GM23338 (cell line): ENCODE data around the gene PGM1. TPM values are rescaled to one million over a fixed set of nuclear protein-coding genes. Genes with fewer than 3 reads are reported as not detected.

Experiments
- ATAC-seq: fragments of 200-7000 bp; cut with Tn5 transposase; 3 replicates; pipeline ENCODE4 v1.9.1; 2020
- DNase-seq: peaks from one replicate; pipeline ENCODE4 v3.0.0-alpha.2; 2015; ENCODE audit warnings: low spot score
- H2AFZ ChIP-seq: fragments of 200-600 bp; sonication (generic); 2 replicates; pipeline ENCODE4 v1.8.0; 2016; ENCODE audit warnings: antibody characterized with exemption, mild to moderate bottlenecking, moderate library complexity
- H3F3A ChIP-seq: fragments of 200-600 bp; sonication (generic); replicated peaks from 2 replicates; pipeline ENCODE4 v1.8.0; 2017; ENCODE audit warnings: antibody characterized with exemption, mixed run types, low read depth
- H3K27ac ChIP-seq: fragments of 200-600 bp; sonication (generic); 2 replicates; pipeline ENCODE4 v1.6.1; 2016; ENCODE audit warnings: low read depth
- H3K27me3 ChIP-seq: fragments of 200-600 bp; sonication (generic); 2 replicates; pipeline ENCODE4 v1.8.0; 2016; ENCODE audit warnings: mild to moderate bottlenecking, mixed run types, moderate library complexity; ENCODE audit not compliant: insufficient read depth
- H3K36me3 ChIP-seq: fragments of 200-600 bp; sonication (generic); 2 replicates; pipeline ENCODE4 v1.8.0; 2016; ENCODE audit warnings: mild to moderate bottlenecking; ENCODE audit not compliant: insufficient read depth
- H3K4me1 ChIP-seq: fragments of 200-600 bp; sonication (generic); 2 replicates; pipeline ENCODE4 v1.8.0; 2016; ENCODE audit warnings: mild to moderate bottlenecking, moderate library complexity; ENCODE audit not compliant: insufficient read depth
- H3K4me2 ChIP-seq: fragments of 200-600 bp; sonication (generic); 2 replicates; pipeline ENCODE4 v1.7.1; 2017; ENCODE audit warnings: mixed run types
- H3K4me3 ChIP-seq: fragments of 200-600 bp; sonication (generic); 2 replicates; pipeline ENCODE4 v1.6.1; 2016; ENCODE audit warnings: mixed run types
- H3K79me2 ChIP-seq: fragments of 200-600 bp; sonication (generic); replicated peaks from 2 replicates; pipeline ENCODE4 v1.8.0; 2017; ENCODE audit warnings: mild to moderate bottlenecking; ENCODE audit not compliant: insufficient read depth
- H3K9me2 ChIP-seq: fragments of 200-600 bp; sonication (generic); 2 replicates; pipeline ENCODE4 v1.8.0; 2017; ENCODE audit not compliant: insufficient read depth
- H4K20me1 ChIP-seq: fragments of 200-600 bp; sonication (generic); replicated peaks from 2 replicates; pipeline ENCODE4 v1.8.0; 2017; ENCODE audit warnings: mild to moderate bottlenecking; ENCODE audit not compliant: insufficient read depth
- H3K27ac Mint-ChIP-seq: 2 replicates; pipeline ENCODE4 v1.8.0; 2020; ENCODE audit warnings: inconsistent platforms, mild to moderate bottlenecking, moderate library complexity, mixed read lengths
- H3K27me3 Mint-ChIP-seq: 3 replicates; pipeline ENCODE4 v1.8.0; 2022; ENCODE audit warnings: low read depth, mild to moderate bottlenecking, moderate library complexity, mixed read lengths, inconsistent platforms; ENCODE audit not compliant: insufficient read depth, poor library complexity
- H3K36me3 Mint-ChIP-seq: 3 replicates; pipeline ENCODE4 v1.8.0; 2021; ENCODE audit warnings: low read depth, mild to moderate bottlenecking, inconsistent platforms, moderate library complexity, mixed read lengths
- H3K4me1 Mint-ChIP-seq: 3 replicates; pipeline ENCODE4 v1.8.0; 2020; ENCODE audit warnings: mild to moderate bottlenecking, inconsistent platforms, mixed read lengths
- H3K4me3 Mint-ChIP-seq: 3 replicates; pipeline ENCODE4 v1.8.0; 2021; ENCODE audit warnings: moderate library complexity, mild to moderate bottlenecking, inconsistent platforms, mixed read lengths
- H3K9me3 Mint-ChIP-seq: 3 replicates; pipeline ENCODE4 v1.8.0; 2020; ENCODE audit warnings: moderate library complexity, mild to moderate bottlenecking, inconsistent platforms, mixed read lengths
- CREB1 ChIP-seq: fragments of 250-450 bp; sonication (Bioruptor Pico); IDR thresholded peaks from 2 replicates; pipeline ENCODE4 v1.5.0; 2020; ENCODE audit warnings: low read depth, mild to moderate bottlenecking, moderate library complexity
- CTCF ChIP-seq, 2 experiments: fragments of 200-600 bp in 1 of 2; sonication (generic) in 1 of 2; conservative IDR thresholded peaks; 2 replicates each; pipeline versions ENCODE4 v1.5.1 to v1.6.1; 2016 to 2017; ENCODE audit warnings: antibody characterized with exemption in 2 of 2, low read depth in 2 of 2, mild to moderate bottlenecking in 2 of 2, moderate library complexity in 1 of 2
- ETS1 ChIP-seq: IDR thresholded peaks from 2 replicates; pipeline ENCODE4 v1.6.1; 2016; ENCODE audit warnings: antibody characterized with exemption
- EZH2 ChIP-seq: fragments of 200-600 bp; sonication (generic); IDR thresholded peaks from one replicate; pipeline ENCODE4 v1.8.0; 2017; ENCODE audit warnings: antibody characterized with exemption, mild to moderate bottlenecking, low read depth; ENCODE audit not compliant: unreplicated experiment
- EZH2phosphoT487 ChIP-seq: fragments of 200-600 bp; sonication (generic); IDR thresholded peaks from one replicate; pipeline ENCODE4 v1.8.1; 2018; ENCODE audit warnings: antibody characterized with exemption; ENCODE audit not compliant: unreplicated experiment
- JUNB ChIP-seq: IDR thresholded peaks from one replicate; pipeline ENCODE4 v1.6.1; 2016; ENCODE audit warnings: antibody characterized with exemption; ENCODE audit not compliant: unreplicated experiment
- POLR2AphosphoS5 ChIP-seq: IDR thresholded peaks from 2 replicates; pipeline ENCODE4 v1.6.1; 2016; ENCODE audit warnings: antibody characterized with exemption, low read depth
- STAT1 ChIP-seq: IDR thresholded peaks from one replicate; pipeline ENCODE4 v1.6.1; 2016; ENCODE audit warnings: antibody characterized with exemption; ENCODE audit not compliant: unreplicated experiment
- ZNF331 ChIP-seq: fragments of 250-450 bp; sonication (Bioruptor Pico); IDR thresholded peaks from 2 replicates; pipeline ENCODE4 v1.5.0; 2020; ENCODE audit warnings: low read depth, mild to moderate bottlenecking, moderate library complexity
- polyA plus RNA-seq: library from polyadenylated mRNA; unstranded; fragments of >200 nt; fragmentation: Nextera tagmentation; extraction: Ambion mirVana; gene quantifications from 2 replicates; pipeline ENCODE4 v1.2.1, GENCODE V29; 2016
- total RNA-seq: library from RNA; depleted of rRNA; stranded (reverse); fragments of >200 nt; shearing (Covaris generic); gene quantifications from 2 replicates; pipeline ENCODE4 v1.2.3, GENCODE V29; 2014
- TF ChIP-seq, protein P1 (sequence below): IDR thresholded peaks from one replicate; pipeline ENCODE4 v1.6.1; 2018; ENCODE audit warnings: antibody characterized with exemption; ENCODE audit not compliant: unreplicated experiment
- TF ChIP-seq, protein P2 (sequence below): fragments of 250-450 bp; sonication (Bioruptor Pico); IDR thresholded peaks from 2 replicates; pipeline ENCODE4 v1.5.0; 2020; ENCODE audit warnings: mild to moderate bottlenecking, moderate library complexity

The PGM1 gene
- total and polyA plus RNA-seq, 2 experiments from 2014 or later: 20.9 to 71.9 TPM

- TF ChIP-seq EZH2phosphoT487: no peak
- TF ChIP-seq, protein P1, sequence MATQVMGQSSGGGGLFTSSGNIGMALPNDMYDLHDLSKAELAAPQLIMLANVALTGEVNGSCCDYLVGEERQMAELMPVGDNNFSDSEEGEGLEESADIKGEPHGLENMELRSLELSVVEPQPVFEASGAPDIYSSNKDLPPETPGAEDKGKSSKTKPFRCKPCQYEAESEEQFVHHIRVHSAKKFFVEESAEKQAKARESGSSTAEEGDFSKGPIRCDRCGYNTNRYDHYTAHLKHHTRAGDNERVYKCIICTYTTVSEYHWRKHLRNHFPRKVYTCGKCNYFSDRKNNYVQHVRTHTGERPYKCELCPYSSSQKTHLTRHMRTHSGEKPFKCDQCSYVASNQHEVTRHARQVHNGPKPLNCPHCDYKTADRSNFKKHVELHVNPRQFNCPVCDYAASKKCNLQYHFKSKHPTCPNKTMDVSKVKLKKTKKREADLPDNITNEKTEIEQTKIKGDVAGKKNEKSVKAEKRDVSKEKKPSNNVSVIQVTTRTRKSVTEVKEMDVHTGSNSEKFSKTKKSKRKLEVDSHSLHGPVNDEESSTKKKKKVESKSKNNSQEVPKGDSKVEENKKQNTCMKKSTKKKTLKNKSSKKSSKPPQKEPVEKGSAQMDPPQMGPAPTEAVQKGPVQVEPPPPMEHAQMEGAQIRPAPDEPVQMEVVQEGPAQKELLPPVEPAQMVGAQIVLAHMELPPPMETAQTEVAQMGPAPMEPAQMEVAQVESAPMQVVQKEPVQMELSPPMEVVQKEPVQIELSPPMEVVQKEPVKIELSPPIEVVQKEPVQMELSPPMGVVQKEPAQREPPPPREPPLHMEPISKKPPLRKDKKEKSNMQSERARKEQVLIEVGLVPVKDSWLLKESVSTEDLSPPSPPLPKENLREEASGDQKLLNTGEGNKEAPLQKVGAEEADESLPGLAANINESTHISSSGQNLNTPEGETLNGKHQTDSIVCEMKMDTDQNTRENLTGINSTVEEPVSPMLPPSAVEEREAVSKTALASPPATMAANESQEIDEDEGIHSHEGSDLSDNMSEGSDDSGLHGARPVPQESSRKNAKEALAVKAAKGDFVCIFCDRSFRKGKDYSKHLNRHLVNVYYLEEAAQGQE: no peak
- no peak for TF ChIP-seq ZNF331 (CRISPR knock-in tag)
- no peak for TF ChIP-seq JUNB
- TF ChIP-seq CTCF (conservative IDR thresholded peaks at IDR 0.05; ENCODE audit: low read depth in 2 of 2): no peak
- TF ChIP-seq POLR2AphosphoS5: no peak
- TF ChIP-seq CREB1 (CRISPR knock-in tag): no peak
- TF ChIP-seq STAT1: no peak
- TF ChIP-seq, protein P2, sequence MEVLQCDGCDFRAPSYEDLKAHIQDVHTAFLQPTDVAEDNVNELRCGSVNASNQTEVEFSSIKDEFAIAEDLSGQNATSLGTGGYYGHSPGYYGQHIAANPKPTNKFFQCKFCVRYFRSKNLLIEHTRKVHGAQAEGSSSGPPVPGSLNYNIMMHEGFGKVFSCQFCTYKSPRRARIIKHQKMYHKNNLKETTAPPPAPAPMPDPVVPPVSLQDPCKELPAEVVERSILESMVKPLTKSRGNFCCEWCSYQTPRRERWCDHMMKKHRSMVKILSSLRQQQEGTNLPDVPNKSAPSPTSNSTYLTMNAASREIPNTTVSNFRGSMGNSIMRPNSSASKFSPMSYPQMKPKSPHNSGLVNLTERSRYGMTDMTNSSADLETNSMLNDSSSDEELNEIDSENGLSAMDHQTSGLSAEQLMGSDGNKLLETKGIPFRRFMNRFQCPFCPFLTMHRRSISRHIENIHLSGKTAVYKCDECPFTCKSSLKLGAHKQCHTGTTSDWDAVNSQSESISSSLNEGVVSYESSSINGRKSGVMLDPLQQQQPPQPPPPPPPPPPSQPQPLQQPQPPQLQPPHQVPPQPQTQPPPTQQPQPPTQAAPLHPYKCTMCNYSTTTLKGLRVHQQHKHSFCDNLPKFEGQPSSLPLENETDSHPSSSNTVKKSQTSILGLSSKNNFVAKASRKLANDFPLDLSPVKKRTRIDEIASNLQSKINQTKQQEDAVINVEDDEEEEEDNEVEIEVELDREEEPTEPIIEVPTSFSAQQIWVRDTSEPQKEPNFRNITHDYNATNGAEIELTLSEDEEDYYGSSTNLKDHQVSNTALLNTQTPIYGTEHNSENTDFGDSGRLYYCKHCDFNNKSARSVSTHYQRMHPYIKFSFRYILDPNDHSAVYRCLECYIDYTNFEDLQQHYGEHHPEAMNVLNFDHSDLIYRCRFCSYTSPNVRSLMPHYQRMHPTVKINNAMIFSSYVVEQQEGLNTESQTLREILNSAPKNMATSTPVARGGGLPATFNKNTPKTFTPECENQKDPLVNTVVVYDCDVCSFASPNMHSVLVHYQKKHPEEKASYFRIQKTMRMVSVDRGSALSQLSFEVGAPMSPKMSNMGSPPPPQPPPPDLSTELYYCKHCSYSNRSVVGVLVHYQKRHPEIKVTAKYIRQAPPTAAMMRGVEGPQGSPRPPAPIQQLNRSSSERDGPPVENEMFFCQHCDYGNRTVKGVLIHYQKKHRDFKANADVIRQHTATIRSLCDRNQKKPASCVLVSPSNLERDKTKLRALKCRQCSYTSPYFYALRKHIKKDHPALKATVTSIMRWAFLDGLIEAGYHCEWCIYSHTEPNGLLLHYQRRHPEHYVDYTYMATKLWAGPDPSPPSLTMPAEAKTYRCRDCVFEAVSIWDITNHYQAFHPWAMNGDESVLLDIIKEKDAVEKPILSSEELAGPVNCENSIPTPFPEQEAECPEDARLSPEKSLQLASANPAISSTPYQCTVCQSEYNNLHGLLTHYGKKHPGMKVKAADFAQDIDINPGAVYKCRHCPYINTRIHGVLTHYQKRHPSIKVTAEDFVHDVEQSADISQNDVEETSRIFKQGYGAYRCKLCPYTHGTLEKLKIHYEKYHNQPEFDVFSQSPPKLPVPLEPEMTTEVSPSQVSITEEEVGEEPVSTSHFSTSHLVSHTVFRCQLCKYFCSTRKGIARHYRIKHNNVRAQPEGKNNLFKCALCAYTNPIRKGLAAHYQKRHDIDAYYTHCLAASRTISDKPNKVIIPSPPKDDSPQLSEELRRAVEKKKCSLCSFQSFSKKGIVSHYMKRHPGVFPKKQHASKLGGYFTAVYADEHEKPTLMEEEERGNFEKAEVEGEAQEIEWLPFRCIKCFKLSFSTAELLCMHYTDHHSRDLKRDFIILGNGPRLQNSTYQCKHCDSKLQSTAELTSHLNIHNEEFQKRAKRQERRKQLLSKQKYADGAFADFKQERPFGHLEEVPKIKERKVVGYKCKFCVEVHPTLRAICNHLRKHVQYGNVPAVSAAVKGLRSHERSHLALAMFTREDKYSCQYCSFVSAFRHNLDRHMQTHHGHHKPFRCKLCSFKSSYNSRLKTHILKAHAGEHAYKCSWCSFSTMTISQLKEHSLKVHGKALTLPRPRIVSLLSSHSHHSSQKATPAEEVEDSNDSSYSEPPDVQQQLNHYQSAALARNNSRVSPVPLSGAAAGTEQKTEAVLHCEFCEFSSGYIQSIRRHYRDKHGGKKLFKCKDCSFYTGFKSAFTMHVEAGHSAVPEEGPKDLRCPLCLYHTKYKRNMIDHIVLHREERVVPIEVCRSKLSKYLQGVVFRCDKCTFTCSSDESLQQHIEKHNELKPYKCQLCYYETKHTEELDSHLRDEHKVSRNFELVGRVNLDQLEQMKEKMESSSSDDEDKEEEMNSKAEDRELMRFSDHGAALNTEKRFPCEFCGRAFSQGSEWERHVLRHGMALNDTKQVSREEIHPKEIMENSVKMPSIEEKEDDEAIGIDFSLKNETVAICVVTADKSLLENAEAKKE (CRISPR knock-in tag): no peak
- TF ChIP-seq ETS1: no peak
- no peak for TF ChIP-seq EZH2
- Mint-ChIP-seq H3K9me3 (peaks cover 13% of the 10 kb centered on the region), H3K4me3 (no peak overlapping the region), H3K4me1 (peaks cover 29% of the 10 kb centered on the region), H3K36me3 (peaks cover 6% of the 10 kb centered on the region), H3K27me3 (peaks cover 4% of the 10 kb centered on the region), H3K27ac (no peak overlapping the region)
- Histone ChIP-seq H3K36me3 (no peaks in the 10 kb centered on the region), H2AFZ (peak overlapping the region; percentile 66; the same call in 1 of the 2 replicates), H3K9me2 (peaks cover 11% of the 10 kb centered on the region; the same call in 1 of the 2 replicates), H3K4me2 (no peak overlapping the region), H4K20me1 (no peaks in the 10 kb centered on the region), H3K27me3 (no peaks in the 10 kb centered on the region), H3K27ac (no peak overlapping the region), H3K4me3 (no peak overlapping the region), H3F3A (no peaks in the 10 kb centered on the region), H3K79me2 (no peaks in the 10 kb centered on the region), H3K4me1 (no peaks in the 10 kb centered on the region; the same call in 1 of the 2 replicates)
- ATAC-seq: no peak
- no peak for DNase-seq
These were observed 85.0 kb downstream of the PGM1 start for GRCh38 chr1:63678200-63678599.
